ENCODE data around the gene VGLL3.

The VGLL3 gene

DNA sequence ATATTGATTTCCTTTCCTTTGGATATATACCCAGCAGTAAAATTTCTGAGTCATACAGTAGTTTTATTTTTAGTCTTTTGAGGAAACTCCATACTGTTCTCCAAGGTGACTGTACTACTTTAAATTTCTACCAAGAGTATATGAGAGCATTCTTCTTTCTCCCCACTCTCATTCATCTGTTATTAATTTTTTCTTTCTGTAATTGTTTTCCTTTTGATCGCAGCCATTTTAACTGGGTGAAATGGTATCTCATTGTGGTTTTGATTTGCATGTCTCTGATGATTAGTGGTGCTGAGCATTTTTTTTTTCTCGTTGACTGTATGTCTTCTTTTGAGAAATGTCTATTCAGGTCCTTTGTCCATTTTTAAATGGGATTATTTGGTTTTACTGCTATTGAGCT is 18.3 kb upstream of the VGLL3 start:
- no peak for TF ChIP-seq ZFX (IDR thresholded peaks at IDR 0.05; ENCODE audit: borderline replicate concordance)
- TF ChIP-seq, protein P1, sequence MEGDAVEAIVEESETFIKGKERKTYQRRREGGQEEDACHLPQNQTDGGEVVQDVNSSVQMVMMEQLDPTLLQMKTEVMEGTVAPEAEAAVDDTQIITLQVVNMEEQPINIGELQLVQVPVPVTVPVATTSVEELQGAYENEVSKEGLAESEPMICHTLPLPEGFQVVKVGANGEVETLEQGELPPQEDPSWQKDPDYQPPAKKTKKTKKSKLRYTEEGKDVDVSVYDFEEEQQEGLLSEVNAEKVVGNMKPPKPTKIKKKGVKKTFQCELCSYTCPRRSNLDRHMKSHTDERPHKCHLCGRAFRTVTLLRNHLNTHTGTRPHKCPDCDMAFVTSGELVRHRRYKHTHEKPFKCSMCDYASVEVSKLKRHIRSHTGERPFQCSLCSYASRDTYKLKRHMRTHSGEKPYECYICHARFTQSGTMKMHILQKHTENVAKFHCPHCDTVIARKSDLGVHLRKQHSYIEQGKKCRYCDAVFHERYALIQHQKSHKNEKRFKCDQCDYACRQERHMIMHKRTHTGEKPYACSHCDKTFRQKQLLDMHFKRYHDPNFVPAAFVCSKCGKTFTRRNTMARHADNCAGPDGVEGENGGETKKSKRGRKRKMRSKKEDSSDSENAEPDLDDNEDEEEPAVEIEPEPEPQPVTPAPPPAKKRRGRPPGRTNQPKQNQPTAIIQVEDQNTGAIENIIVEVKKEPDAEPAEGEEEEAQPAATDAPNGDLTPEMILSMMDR (IDR thresholded peaks at IDR 0.05) = no peak
- no peak overlapping the region for H3K27ac ChIP-seq

DNA sequence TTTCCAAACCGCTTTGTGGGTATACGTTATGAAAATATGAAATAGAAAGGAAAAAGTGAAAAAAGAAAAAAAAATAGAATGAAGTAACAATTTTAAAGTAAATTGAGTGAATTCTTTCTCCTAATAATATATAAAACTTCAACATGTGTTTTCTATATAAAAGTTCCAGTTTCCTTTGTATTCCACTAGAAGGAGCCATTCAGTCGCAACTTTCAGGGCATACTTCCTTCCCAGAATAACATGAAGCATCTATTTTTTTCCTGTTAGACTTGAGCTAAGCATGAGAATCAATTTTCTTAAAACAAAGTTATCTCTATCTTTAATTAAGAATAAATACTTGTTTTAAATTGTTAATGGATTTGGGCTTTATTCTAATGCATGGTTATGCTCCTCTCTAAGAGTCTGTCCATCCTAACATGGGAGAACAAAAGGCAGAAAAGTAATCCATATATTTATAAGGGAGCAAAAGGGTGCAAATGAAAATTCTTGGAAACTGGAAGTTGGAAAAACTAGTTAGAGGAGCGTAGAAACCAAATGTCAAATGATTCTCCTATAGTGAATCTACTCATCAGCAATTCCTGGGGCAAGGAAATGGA is 16.0 kb upstream of the VGLL3 start:
- TF ChIP-seq, protein P1 (IDR thresholded peaks at IDR 0.05) = peak; percentile 76
- TF ChIP-seq ZFX (IDR thresholded peaks at IDR 0.05; ENCODE audit: borderline replicate concordance) = no peak
- H3K27ac ChIP-seq = no peak overlapping the region

DNA sequence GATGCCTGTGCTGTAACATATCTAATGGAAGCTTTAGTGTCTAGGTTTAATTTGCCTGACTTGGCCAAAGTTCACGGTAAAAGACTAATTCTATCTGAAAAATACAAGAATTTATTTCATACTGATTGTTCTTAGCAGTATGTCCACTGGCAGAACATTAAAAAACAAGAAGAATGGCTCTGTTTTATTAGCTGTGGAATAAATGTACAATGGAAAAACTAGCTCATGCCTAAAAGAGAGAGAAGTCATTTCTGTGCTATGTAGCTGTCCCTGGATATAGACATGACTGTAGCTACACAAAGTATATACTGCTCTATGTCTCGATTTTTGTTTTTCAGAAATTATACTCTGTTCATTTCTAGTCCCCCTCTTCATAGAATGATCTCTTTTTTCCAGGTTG is 13.9 kb upstream of the VGLL3 start:
- H3K27ac ChIP-seq = no peak overlapping the region
- no peak for TF ChIP-seq ZFX (IDR thresholded peaks at IDR 0.05; ENCODE audit: borderline replicate concordance)
- TF ChIP-seq, protein P1 (IDR thresholded peaks at IDR 0.05) = no peak

DNA sequence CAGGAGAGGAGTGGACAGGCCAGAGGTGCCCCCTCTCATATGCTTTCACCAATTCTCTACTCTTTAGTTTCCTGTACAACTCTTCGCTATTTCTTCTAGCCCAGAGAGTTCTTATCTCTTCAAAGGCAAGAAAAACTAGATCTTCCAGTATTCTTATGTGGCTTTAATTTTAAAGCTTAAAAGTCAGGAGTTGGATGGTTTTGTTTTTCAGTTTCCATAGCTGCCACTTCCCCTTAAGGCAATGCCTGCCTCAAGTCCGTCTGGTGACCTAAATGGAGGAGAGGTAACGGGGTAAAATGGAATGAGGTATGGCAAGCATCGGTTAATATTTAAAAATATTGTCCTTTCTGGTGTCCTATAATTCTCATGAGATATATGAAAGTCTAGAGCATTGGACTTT is 11.4 kb upstream of the VGLL3 start:
- TF ChIP-seq, protein P1 (IDR thresholded peaks at IDR 0.05) = no peak
- TF ChIP-seq ZFX (IDR thresholded peaks at IDR 0.05; ENCODE audit: borderline replicate concordance) = no peak
- H3K27ac ChIP-seq = no peak overlapping the region

DNA sequence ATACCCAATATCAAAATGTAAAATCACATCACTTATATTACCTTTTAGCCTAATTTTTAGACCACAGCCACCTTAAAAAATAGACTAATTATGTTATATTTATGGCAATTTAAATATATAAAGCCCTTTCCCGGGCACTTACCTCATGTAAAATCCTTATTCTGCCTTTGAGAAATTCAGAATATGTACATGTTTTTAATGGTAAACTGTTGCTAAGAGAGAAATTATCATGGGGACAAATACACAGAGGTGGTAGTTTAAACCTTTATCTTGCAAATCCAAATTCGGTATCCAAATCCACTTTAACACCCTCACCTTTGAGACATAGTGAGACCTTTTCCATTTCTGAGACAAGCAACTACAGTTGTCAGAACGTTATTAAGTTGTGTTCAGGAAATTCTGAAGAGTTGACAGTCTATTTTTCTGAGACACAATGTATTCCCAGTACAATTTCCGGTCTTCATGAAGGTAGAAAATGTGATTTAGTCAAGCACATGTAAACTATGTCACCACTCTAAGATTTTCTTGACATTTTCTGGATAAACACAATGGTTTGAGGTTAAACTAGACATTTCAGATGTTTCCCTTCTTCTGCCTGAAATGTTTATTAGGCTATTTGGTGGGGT is 10.6 kb upstream of the VGLL3 start:
- no peak for TF ChIP-seq ZFX (IDR thresholded peaks at IDR 0.05; ENCODE audit: borderline replicate concordance)
- TF ChIP-seq, protein P1 (IDR thresholded peaks at IDR 0.05) = no peak
- no peak overlapping the region for H3K27ac ChIP-seq

DNA sequence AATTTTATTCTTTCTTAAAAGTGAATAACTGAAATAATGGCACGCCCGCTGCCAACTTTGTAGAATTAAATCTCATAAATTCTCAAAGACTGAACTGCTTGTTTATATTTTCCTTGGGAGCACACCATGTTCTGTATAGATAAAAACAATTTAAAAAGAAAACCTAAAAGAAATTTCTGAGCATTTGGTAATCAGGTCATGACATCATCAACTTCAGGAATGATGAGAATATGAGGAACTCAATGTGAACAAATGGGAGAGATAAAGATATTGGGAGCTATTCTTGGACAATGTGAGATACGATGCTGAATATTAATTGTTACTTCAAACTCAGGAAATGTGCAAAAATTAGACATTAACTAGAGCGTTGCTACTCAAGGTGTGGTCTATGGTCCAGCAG is 10.0 kb upstream of the VGLL3 start:
- TF ChIP-seq, protein P1 (IDR thresholded peaks at IDR 0.05) = no peak
- TF ChIP-seq ZFX (IDR thresholded peaks at IDR 0.05; ENCODE audit: borderline replicate concordance) = no peak

DNA sequence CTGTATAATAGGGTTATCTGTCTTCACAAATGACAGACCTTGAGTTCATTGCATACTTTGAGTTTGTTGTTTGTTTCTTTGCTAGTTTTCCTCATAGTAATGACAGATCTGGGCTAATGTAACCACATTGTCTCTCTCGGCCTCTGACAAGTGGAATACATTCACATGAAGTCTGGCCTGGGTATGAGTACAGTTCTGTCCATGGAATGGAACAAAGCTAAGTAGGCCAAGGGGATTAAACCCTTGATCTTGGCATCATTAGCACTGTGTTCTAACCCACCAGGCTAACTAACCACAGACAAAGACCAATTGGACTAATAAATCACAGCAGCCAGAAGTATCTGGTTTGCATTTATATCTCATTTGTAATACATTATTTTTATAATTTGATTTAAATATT is 7.6 kb upstream of the VGLL3 start:
- no peak for TF ChIP-seq ZFX (IDR thresholded peaks at IDR 0.05; ENCODE audit: borderline replicate concordance)
- H3K27ac ChIP-seq = no peak overlapping the region

More for the DNA sequence above, 10.0 kb upstream of the VGLL3 start:
- H3K27ac ChIP-seq = no peak overlapping the region
